OCI-LY7 (cell line): Measurements from ENCODE around the gene SLC9A9.

Experiments
- CTCF ChIP-seq: fragments of 200-600 bp; sonication (generic); conservative IDR thresholded peaks from 2 replicates; pipeline ENCODE4 v1.5.1; 2014; ENCODE audit warnings: mild to moderate bottlenecking, antibody characterized with exemption, low read length, moderate library complexity, mixed read lengths
- EZH2phosphoT487 ChIP-seq: fragments of 200-600 bp; sonication (generic); IDR thresholded peaks from 2 replicates; pipeline ENCODE4 v1.6.1; 2018; ENCODE audit warnings: low read depth, borderline replicate concordance, mild to moderate bottlenecking, mixed run types, antibody characterized with exemption, low read length, moderate library complexity, mixed read lengths

GRCh38 chr3:143439817-143440216, 408.5 kb downstream of the SLC9A9 start:
- TF ChIP-seq CTCF (no peak), EZH2phosphoT487 (no peak)
